H1 (cell line): ENCODE results near the gene WBP1L. TPM values are rescaled to one million over a fixed set of nuclear protein-coding genes. Genes with fewer than 3 reads are reported as not detected.

Experiments
- EP300 ChIP-seq, 2 experiments: IDR thresholded peaks; 1 replicate in 1 of 2; 2 replicates in 1 of 2; pipeline ENCODE4 v1.6.1; 2011 to 2012; ENCODE audit warnings: low read depth in 2 of 2, low read length in 2 of 2, mild to moderate bottlenecking in 2 of 2, borderline replicate concordance in 1 of 2, inconsistent platforms in 1 of 2, moderate library complexity in 1 of 2
- HDAC6 ChIP-seq: IDR thresholded peaks from one replicate; pipeline ENCODE4 v1.7.1; 2012; ENCODE audit warnings: low read depth, mild to moderate bottlenecking, inconsistent platforms, low read length, moderate library complexity
- KDM4A ChIP-seq: IDR thresholded peaks from one replicate; pipeline ENCODE4 v1.7.1; 2012; ENCODE audit warnings: low read depth, mild to moderate bottlenecking, moderate library complexity, low read length, inconsistent platforms; ENCODE audit not compliant: severe bottlenecking
- polyA plus RNA-seq, 7 experiments: library from polyadenylated mRNA; depleted of rRNA in 3 of 7; stranded (reverse) in 5 of 7; unstranded in 2 of 7; fragments of >200 nt in 5 of 7; fragments of 200-250 nt in 2 of 7; gene quantifications; 1 replicate in 5 of 7; 2 replicates in 1 of 7; 4 replicates in 1 of 7; pipeline versions ENCODE4 v1.2.1 to v1.2.3, GENCODE V29; 2011 to 2013; ENCODE audit warnings: missing spikeins in 2 of 7, mixed read lengths in 2 of 7
- total RNA-seq: library from RNA; stranded (reverse); fragmentation: NEBNext Ultra II Directional; extraction: Animal tissue kit (Norgen Biotek cat#: 25700); gene quantifications from 2 replicates; pipeline ENCODE4 v1.2.1, GENCODE V29; 2021

Gene WBP1L
- total and polyA plus RNA-seq, 2 of the 8 experiments (the other 6 are each of a cell fraction or from before 2014, with no cell fraction given): 26.6 to 29.9 TPM

- TF ChIP-seq EP300 (IDR thresholded peaks at IDR 0.05; ENCODE audit: borderline replicate concordance in 1 of 2, low read depth in 2 of 2, low read length in 2 of 2): peak in 1 of 2 experiments; percentile 46; a peak in 1 of 3 replicates
- TF ChIP-seq HDAC6: no peak
- no peak for TF ChIP-seq KDM4A
These were observed 33.2 kb downstream of the WBP1L start (continued) for GRCh38 chr10:102776779-102777456.
